Panc1 (cell line): Measurements from ENCODE around the gene TMEM168. TPM values are rescaled to one million over a fixed set of nuclear protein-coding genes. Genes with fewer than 3 reads are reported as not detected.
A peak's percentile ranks its signal among the peaks of the same experiment; 100 is the strongest.

Experiments used
- ATAC-seq: fragments of 200-7000 bp; cut with Tn5 transposase; 2 replicates; pipeline ENCODE4 v1.9.1; 2020; ENCODE audit warnings: mild to moderate bottlenecking, moderate library complexity
- BruUV-seq: library from RNA; stranded (reverse); fragments of 400-500 nt; replicated peaks from 2 replicates; lab custom pipeline; 2021; lab: Mats Ljungman, UMichigan
- CTCF ChIA-PET: fragments of 300-600 bp; sonication (Branson Sonifier 250); formaldehyde crosslinking; loops from one replicate; lab custom pipeline; 2022; ENCODE audit warnings: antibody characterized with exemption; lab: Charles Lee
- POLR2A ChIA-PET: fragments of 300-600 bp; sonication (Branson Sonifier 250); formaldehyde crosslinking; loops from one replicate; lab custom pipeline; 2022; ENCODE audit warnings: antibody characterized with exemption; lab: Charles Lee
- DNase-seq: peaks from one replicate; pipeline ENCODE4 v3.0.0-alpha.2; 2010; ENCODE audit warnings: low read depth, low spot score
- H3K27ac ChIP-seq: 2 replicates; pipeline ENCODE4 v1.5.1; 2011; ENCODE audit warnings: mild to moderate bottlenecking, low read length, inconsistent platforms
- H3K27me3 ChIP-seq: fragments of 200-500 bp; sonication (Bioruptor generic); 2 replicates; pipeline ENCODE4 v1.6.0; 2014; ENCODE audit warnings: low read length, inconsistent platforms; ENCODE audit not compliant: control insufficient read depth, insufficient read depth
- H3K36me3 ChIP-seq: fragments of 200-500 bp; sonication (Bioruptor generic); 2 replicates; pipeline ENCODE4 v1.5.1; 2014; ENCODE audit warnings: inconsistent platforms, mild to moderate bottlenecking, low read length, moderate library complexity; ENCODE audit not compliant: control insufficient read depth, insufficient read depth
- H3K4me1 ChIP-seq: 2 replicates; pipeline ENCODE4 v1.5.1; 2011; ENCODE audit warnings: inconsistent platforms, mild to moderate bottlenecking, low read length, moderate library complexity; ENCODE audit not compliant: control insufficient read depth, insufficient read depth
- H3K4me3 ChIP-seq, 2 experiments: 2 replicates each; pipeline ENCODE4 v1.5.1; 2011 to 2012; ENCODE audit warnings: low read depth in 2 of 2, low read length in 2 of 2, mild to moderate bottlenecking in 2 of 2, inconsistent platforms in 1 of 2, moderate library complexity in 1 of 2
- H3K9me3 ChIP-seq: fragments of 200-500 bp; sonication (Bioruptor generic); 2 replicates; pipeline ENCODE4 v1.5.1; 2014; ENCODE audit warnings: low read depth, mild to moderate bottlenecking, inconsistent platforms, low read length, moderate library complexity; ENCODE audit not compliant: control insufficient read depth, insufficient read depth
- POLR2AphosphoS5 ChIP-seq: IDR thresholded peaks from 2 replicates; pipeline ENCODE4 v1.6.1; 2012; ENCODE audit warnings: mild to moderate bottlenecking, low read depth, low read length, moderate library complexity
- SIN3A ChIP-seq: IDR thresholded peaks from 2 replicates; pipeline ENCODE4 v1.6.1; 2012; ENCODE audit warnings: low read depth, mild to moderate bottlenecking, low read length, moderate library complexity, borderline replicate concordance; ENCODE audit not compliant: insufficient read depth
- TCF7L2 ChIP-seq: IDR thresholded peaks from 2 replicates; pipeline ENCODE4 v1.6.1; 2011; ENCODE audit warnings: mild to moderate bottlenecking, low read depth, low read length, inconsistent platforms
- in situ Hi-C: cut with HindIII; loops from 2 replicates; pipeline ENCODE4 v1.10.0; 2016; ENCODE audit warnings: low sequenced_read_pairs, low pct_unique_long_range_greater_than_20kb
- intact Hi-C: fragments of 100-400 bp; cut with micrococcal nuclease; formaldehyde crosslinking; loops from one replicate; pipeline ENCODE4 v1.10.0; 2022; ENCODE audit not compliant: unreplicated experiment
- total RNA-seq: library from RNA; stranded (reverse); gene quantifications from one replicate; pipeline ENCODE4 v1.2.1, GENCODE V29; 2021; ENCODE audit not compliant: unreplicated experiment
- TF ChIP-seq, protein P1 (sequence below), 2 experiments: IDR thresholded peaks; 2 replicates each; pipeline ENCODE4 v1.6.1; 2011 to 2012; ENCODE audit warnings: low read depth in 2 of 2, control low read depth in 1 of 2, low read length in 1 of 2, mild to moderate bottlenecking in 1 of 2, moderate library complexity in 1 of 2; ENCODE audit not compliant: insufficient read depth in 1 of 2
- TF ChIP-seq, protein P2 (sequence below): fragments of 450-650 bp; IDR thresholded peaks from 2 replicates; pipeline ENCODE4 v1.5.1; 2017; ENCODE audit warnings: mild to moderate bottlenecking

TMEM168 gene
- total RNA-seq, 1 experiment from 2014 or later = 0.26 TPM

DNA sequence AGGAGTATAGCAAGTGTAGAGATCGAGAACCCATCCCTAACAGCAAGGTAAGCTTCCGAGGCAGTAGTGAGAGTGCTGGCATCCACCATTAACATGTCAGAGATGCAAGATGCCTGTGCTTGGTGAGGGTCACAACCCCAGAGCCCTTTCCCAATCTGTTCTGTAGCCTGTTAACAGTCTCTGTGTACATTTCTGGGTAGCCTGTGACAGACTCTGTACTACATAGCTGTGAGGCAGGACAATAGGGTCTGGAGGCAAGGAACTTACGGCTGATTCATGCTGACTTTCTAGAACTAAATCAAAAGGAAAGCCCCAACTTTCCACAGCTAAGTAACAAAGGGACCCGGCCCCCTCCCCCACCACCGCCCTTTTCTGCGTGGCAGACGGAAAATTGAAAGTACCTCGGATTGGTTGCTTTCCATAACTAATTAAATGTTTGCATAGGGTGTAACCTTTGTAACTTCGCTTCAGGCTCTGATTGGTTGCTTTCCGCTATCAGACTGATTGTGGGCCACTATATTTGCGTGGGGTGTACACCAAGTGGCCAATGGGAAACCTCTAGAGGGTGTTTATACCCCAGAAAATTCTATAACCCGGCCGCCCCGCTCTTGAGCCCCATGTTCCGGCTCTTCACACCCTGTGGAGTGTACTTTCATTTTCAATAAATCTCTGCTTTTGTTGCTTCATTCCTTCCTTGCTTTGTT lies 1.4 kb upstream of the TMEM168 start:
- no TSS peak for BruUV-seq
- ATAC-seq (peak; percentile 74), DNase-seq (no peak)
- TF ChIP-seq, protein P1, sequence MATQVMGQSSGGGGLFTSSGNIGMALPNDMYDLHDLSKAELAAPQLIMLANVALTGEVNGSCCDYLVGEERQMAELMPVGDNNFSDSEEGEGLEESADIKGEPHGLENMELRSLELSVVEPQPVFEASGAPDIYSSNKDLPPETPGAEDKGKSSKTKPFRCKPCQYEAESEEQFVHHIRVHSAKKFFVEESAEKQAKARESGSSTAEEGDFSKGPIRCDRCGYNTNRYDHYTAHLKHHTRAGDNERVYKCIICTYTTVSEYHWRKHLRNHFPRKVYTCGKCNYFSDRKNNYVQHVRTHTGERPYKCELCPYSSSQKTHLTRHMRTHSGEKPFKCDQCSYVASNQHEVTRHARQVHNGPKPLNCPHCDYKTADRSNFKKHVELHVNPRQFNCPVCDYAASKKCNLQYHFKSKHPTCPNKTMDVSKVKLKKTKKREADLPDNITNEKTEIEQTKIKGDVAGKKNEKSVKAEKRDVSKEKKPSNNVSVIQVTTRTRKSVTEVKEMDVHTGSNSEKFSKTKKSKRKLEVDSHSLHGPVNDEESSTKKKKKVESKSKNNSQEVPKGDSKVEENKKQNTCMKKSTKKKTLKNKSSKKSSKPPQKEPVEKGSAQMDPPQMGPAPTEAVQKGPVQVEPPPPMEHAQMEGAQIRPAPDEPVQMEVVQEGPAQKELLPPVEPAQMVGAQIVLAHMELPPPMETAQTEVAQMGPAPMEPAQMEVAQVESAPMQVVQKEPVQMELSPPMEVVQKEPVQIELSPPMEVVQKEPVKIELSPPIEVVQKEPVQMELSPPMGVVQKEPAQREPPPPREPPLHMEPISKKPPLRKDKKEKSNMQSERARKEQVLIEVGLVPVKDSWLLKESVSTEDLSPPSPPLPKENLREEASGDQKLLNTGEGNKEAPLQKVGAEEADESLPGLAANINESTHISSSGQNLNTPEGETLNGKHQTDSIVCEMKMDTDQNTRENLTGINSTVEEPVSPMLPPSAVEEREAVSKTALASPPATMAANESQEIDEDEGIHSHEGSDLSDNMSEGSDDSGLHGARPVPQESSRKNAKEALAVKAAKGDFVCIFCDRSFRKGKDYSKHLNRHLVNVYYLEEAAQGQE (IDR thresholded peaks at IDR 0.05; ENCODE audit: insufficient read depth in 1 of 2, low read depth in 2 of 2, low read length in 1 of 2) = no peak
- TF ChIP-seq POLR2AphosphoS5 = no peak
- TF ChIP-seq SIN3A = no peak
- no peak for TF ChIP-seq TCF7L2
- TF ChIP-seq, protein P2, sequence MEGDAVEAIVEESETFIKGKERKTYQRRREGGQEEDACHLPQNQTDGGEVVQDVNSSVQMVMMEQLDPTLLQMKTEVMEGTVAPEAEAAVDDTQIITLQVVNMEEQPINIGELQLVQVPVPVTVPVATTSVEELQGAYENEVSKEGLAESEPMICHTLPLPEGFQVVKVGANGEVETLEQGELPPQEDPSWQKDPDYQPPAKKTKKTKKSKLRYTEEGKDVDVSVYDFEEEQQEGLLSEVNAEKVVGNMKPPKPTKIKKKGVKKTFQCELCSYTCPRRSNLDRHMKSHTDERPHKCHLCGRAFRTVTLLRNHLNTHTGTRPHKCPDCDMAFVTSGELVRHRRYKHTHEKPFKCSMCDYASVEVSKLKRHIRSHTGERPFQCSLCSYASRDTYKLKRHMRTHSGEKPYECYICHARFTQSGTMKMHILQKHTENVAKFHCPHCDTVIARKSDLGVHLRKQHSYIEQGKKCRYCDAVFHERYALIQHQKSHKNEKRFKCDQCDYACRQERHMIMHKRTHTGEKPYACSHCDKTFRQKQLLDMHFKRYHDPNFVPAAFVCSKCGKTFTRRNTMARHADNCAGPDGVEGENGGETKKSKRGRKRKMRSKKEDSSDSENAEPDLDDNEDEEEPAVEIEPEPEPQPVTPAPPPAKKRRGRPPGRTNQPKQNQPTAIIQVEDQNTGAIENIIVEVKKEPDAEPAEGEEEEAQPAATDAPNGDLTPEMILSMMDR = no peak
- intact Hi-C loops = no loop called here
- no peaks in the 10 kb centered on the region for H3K27me3 ChIP-seq
- POLR2A ChIA-PET = no interaction called here
- in situ Hi-C loops = no loop called here
- H3K9me3 ChIP-seq = no peaks in the 10 kb centered on the region
- H3K4me1 ChIP-seq = no peaks in the 10 kb centered on the region
- H3K4me3 ChIP-seq = peak overlapping the region; percentile 30 to 55
- CTCF ChIA-PET = no interaction called here
- H3K27ac ChIP-seq = no peak overlapping the region
- no peaks in the 10 kb centered on the region; the same call in 1 of the 2 replicates for H3K36me3 ChIP-seq

- in situ Hi-C loops = no loop called here
- Histone ChIP-seq H3K9me3 (no peaks in the 10 kb centered on the region), H3K4me3 (peak overlapping the region in 1 of 2 experiments; percentile 41; a peak in 1 of 4 replicates), H3K36me3 (no peaks in the 10 kb centered on the region; the same call in 1 of the 2 replicates), H3K4me1 (no peaks in the 10 kb centered on the region), H3K27ac (no peak overlapping the region), H3K27me3 (no peaks in the 10 kb centered on the region)
- TF ChIP-seq, protein P2 = no peak
- TF ChIP-seq TCF7L2 (no peak), POLR2AphosphoS5 (no peak), SIN3A (no peak)
- no peak for ATAC-seq
- intact Hi-C loops = no loop called here
- no TSS peak for BruUV-seq
- ChIA-PET CTCF (no interaction called here), POLR2A (no interaction called here)
- DNase-seq = no peak
Observed at GRCh38 chr7:112790586-112791003, 402 bp upstream of the TMEM168 start.
